ENCODE results near the gene TRABD2B.

- TF ChIP-seq CTCF (IDR thresholded peaks at IDR 0.05; ENCODE audit: borderline replicate concordance, extremely low read depth, low read length, poor library complexity, severe bottlenecking) (no peak), EZH2 (IDR thresholded peaks at IDR 0.05; ENCODE audit: borderline replicate concordance, low read depth, low read length, severe bottlenecking) (no peak)
These were observed 178.3 kb downstream of the TRABD2B start for GRCh38 chr1:47818682-47819573.

All from DND-41 (cell line).